GM12878 (cell line): ENCODE data around the gene JDP2.

ENCODE experiments used
- CHD2 ChIP-seq: IDR thresholded peaks from 2 replicates; pipeline ENCODE4 v1.6.1; 2011; ENCODE audit warnings: low read depth, low read length, improper control_type of control experiment, borderline replicate concordance
- EP300 ChIP-seq, 2 experiments: fragments of 150-350 bp in 1 of 2; IDR thresholded peaks; 2 replicates each; pipeline ENCODE4 v1.6.1; 2011 to 2012; ENCODE audit warnings: low read depth in 2 of 2, low read length in 2 of 2, borderline replicate concordance in 1 of 2, improper control_type of control experiment in 1 of 2, inconsistent platforms in 1 of 2; ENCODE audit not compliant: control insufficient read depth in 1 of 2
- ESRRA ChIP-seq: IDR thresholded peaks from 2 replicates; pipeline ENCODE4 v1.6.1; 2012; ENCODE audit warnings: mild to moderate bottlenecking, low read length, improper control_type of control experiment
- FOS ChIP-seq: IDR thresholded peaks from 3 replicates; pipeline ENCODE4 v1.6.1; 2011; ENCODE audit warnings: borderline replicate concordance; ENCODE audit not compliant: insufficient read length; ENCODE audit errors: extremely low read depth
- NR2C1 ChIP-seq: fragments of 450-650 bp; IDR thresholded peaks from 2 replicates; pipeline ENCODE4 v1.6.1; 2017; ENCODE audit warnings: antibody characterized with exemption, mild to moderate bottlenecking, moderate library complexity
- POLR2A ChIP-seq: IDR thresholded peaks from 2 replicates; pipeline ENCODE4 v1.6.1; 2011; ENCODE audit warnings: low read depth, mild to moderate bottlenecking, low read length
- POLR2AphosphoS5 ChIP-seq: IDR thresholded peaks from 2 replicates; pipeline ENCODE4 v1.6.1; 2011; ENCODE audit warnings: mild to moderate bottlenecking, low read length, inconsistent platforms
- RCOR1 ChIP-seq: conservative IDR thresholded peaks from 2 replicates; pipeline ENCODE4 v1.6.1; 2012; ENCODE audit warnings: low read depth, low read length, improper control_type of control experiment
- SKIL ChIP-seq: fragments of 450-650 bp; IDR thresholded peaks from 2 replicates; pipeline ENCODE4 v1.6.1; 2017; ENCODE audit warnings: mild to moderate bottlenecking, low read depth, inconsistent platforms; ENCODE audit not compliant: poor library complexity, severe bottlenecking
- TF ChIP-seq, protein P1 (sequence below), 3 experiments: IDR thresholded peaks in 2 of 3; conservative IDR thresholded peaks in 1 of 3; 2 replicates each; pipeline ENCODE4 v1.5.1; 2011; ENCODE audit warnings: low read depth in 3 of 3, low read length in 3 of 3, mild to moderate bottlenecking in 3 of 3, control low read depth in 2 of 3, moderate library complexity in 2 of 3, inconsistent platforms in 1 of 3, mixed read lengths in 1 of 3; ENCODE audit not compliant: control insufficient read depth in 2 of 3, insufficient read depth in 1 of 3; ENCODE audit errors: extremely low read depth in 1 of 3
- TF ChIP-seq, protein P2 (sequence below): IDR thresholded peaks from 2 replicates; pipeline ENCODE4 v1.6.1; 2011; ENCODE audit warnings: borderline replicate concordance, low read depth, mild to moderate bottlenecking, moderate library complexity, mixed read lengths, low read length; ENCODE audit not compliant: insufficient read depth; ENCODE audit errors: extremely low read length

DNA sequence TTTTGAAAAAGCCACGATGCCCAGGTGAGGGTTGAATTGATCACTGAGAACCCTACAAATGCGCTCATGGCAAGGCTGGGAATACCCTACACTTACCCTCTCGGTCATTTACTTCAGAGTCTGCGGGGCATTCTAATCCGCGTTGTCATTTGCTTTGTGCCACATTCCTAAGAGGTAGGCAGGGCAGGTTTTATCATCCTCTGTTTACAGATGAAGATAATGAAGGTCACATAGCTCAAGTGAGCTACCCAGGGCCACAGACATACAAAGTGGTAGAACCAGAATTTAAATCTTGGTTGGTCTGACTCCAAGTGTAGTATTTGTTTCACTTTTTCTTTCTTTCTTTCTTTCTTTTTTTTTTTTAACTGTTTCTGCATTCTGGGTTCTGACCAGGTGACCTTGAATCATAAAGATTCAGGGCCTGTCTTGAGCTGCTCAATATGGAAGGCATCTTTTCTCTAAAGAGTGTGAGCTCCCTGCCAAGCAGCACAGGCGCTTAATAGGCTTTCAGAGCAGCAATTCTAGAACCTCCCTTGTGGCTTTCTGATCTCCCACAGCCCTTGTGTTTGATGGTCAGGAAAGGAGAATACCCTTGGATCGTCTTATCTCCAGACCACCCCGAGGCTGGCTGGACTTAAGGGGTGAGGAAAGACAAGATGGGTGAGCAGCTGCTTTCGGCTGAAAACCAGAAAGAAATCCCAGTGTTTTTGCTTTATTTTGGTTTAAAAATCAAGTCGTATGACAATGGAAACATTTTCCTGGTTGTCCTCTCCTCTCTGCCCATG is 93.8 kb downstream of the JDP2 start:
- TF ChIP-seq CHD2 (peak; percentile 20; the same call in 1 of the 2 replicates), EP300 (IDR thresholded peaks at IDR 0.05; ENCODE audit: borderline replicate concordance in 1 of 2, control insufficient read depth in 1 of 2, low read depth in 2 of 2, low read length in 2 of 2) (no peak), POLR2A (no peak), RCOR1 (no peak), ESRRA (0 out of 2 replicates have a peak, but pooled peaks have one; percentile 18), FOS (no peak), POLR2AphosphoS5 (no peak), SKIL (no peak), NR2C1 (no peak)
- TF ChIP-seq, protein P1, sequence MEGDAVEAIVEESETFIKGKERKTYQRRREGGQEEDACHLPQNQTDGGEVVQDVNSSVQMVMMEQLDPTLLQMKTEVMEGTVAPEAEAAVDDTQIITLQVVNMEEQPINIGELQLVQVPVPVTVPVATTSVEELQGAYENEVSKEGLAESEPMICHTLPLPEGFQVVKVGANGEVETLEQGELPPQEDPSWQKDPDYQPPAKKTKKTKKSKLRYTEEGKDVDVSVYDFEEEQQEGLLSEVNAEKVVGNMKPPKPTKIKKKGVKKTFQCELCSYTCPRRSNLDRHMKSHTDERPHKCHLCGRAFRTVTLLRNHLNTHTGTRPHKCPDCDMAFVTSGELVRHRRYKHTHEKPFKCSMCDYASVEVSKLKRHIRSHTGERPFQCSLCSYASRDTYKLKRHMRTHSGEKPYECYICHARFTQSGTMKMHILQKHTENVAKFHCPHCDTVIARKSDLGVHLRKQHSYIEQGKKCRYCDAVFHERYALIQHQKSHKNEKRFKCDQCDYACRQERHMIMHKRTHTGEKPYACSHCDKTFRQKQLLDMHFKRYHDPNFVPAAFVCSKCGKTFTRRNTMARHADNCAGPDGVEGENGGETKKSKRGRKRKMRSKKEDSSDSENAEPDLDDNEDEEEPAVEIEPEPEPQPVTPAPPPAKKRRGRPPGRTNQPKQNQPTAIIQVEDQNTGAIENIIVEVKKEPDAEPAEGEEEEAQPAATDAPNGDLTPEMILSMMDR (IDR thresholded peaks at IDR 0.05 in 2 of 3, conservative IDR thresholded peaks at IDR 0.05 in 1 of 3; ENCODE audit: control insufficient read depth in 2 of 3, extremely low read depth in 1 of 3, insufficient read depth in 1 of 3, low read depth in 3 of 3, low read length in 3 of 3): no peak
- TF ChIP-seq, protein P2, sequence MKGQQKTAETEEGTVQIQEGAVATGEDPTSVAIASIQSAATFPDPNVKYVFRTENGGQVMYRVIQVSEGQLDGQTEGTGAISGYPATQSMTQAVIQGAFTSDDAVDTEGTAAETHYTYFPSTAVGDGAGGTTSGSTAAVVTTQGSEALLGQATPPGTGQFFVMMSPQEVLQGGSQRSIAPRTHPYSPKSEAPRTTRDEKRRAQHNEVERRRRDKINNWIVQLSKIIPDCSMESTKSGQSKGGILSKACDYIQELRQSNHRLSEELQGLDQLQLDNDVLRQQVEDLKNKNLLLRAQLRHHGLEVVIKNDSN: no peak
